Measurements from ENCODE around the gene C11orf98. TPM values are rescaled to one million over a fixed set of nuclear protein-coding genes. Genes with fewer than 3 reads are reported as not detected.
"Not testable (repeated sequence)": the region's sequence is repeated elsewhere in the genome, so short reads cannot be mapped to it uniquely, and the experiment has no call there.

C11orf98 gene
- total RNA-seq, 2 experiments from 2014 or later, result 73.5 to 76.5 TPM

- CTCF ChIA-PET, result interaction anchor here (0.6 to 1.6 kb wide), 3 partner anchors 14 to 162 kb away, joined by 3 to 4 read pairs (median 3); partner anchors contain the start of gene STX5
- Mint-ChIP-seq H3K36me3 (ENCODE audit: low read depth) (peaks cover 50% of the 10 kb centered on the region), H3K9me3 (no peaks in the 10 kb centered on the region), H3K27me3 (ENCODE audit: low read depth) (no peaks in the 10 kb centered on the region), H3K27ac (peak overlapping the region; percentile 98), H3K4me1 (ENCODE audit: low read depth) (peaks cover 58% of the 10 kb centered on the region), H3K4me3 (peak overlapping the region; percentile 99)
- intact Hi-C loops (cut with micrococcal nuclease), result loop anchor here (2.0 to 5.0 kb wide), 3 partner anchors 17 to 188 kb away; partner anchors contain the start of genes HNRNPUL2 and INTS5
- no peak for DNase-seq
These were observed 4.6 kb upstream of the C11orf98 start for GRCh38 chr11:62669420-62670161.

DNA sequence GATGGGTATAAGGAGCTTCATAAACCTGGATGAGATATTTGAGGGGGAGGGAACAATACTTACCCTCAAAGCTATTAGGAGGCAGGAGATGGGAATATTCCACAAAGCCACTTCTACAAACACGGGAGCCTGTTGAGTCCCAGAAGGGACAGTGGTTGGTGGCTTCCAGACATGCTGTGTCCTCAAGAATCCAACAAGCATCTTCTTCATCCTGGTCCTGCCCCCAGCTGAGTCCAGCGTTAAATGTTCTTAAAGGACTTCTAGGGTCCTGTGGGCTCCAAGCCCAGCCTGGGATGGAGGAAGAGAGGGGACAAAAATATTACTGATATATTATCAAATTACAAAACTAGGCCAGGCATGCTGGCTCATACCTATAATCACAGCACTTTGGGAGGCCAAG is 2.5 kb upstream of the C11orf98 start:
- intact Hi-C loops (cut with micrococcal nuclease), result no loop called here
- Mint-ChIP-seq H3K36me3 (ENCODE audit: low read depth) (peaks cover 48% of the 10 kb centered on the region), H3K9me3 (no peaks in the 10 kb centered on the region), H3K27ac (peak overlapping the region; percentile 88), H3K4me3 (peak overlapping the region; percentile 98), H3K27me3 (ENCODE audit: low read depth) (no peaks in the 10 kb centered on the region), H3K4me1 (ENCODE audit: low read depth) (peaks cover 53% of the 10 kb centered on the region)
- no peak for DNase-seq
- CTCF ChIA-PET, result interaction anchor here (0.6 to 1.7 kb wide), 6 partner anchors 13 to 223 kb away, joined by 3 to 5 read pairs (median 4); partner anchors contain the start of genes HNRNPUL2 and MTA2

- Mint-ChIP-seq H3K9me3 (no peaks in the 10 kb centered on the region), H3K4me1 (ENCODE audit: low read depth) (peaks cover 49% of the 10 kb centered on the region), H3K27me3 (ENCODE audit: low read depth) (no peaks in the 10 kb centered on the region), H3K36me3 (ENCODE audit: low read depth) (peaks cover 42% of the 10 kb centered on the region), H3K27ac (peak overlapping the region; percentile 88), H3K4me3 (peak overlapping the region; percentile 98)
- intact Hi-C loops (cut with micrococcal nuclease), result no loop called here
- DNase-seq, result no peak
- CTCF ChIA-PET, result interaction anchor here (0.9 to 2.4 kb wide), 3 partner anchors 12 to 55 kb away, joined by 3 to 8 read pairs (median 4); no protein-coding TSS in a partner anchor
These were observed 1.4 kb upstream of the C11orf98 start for GRCh38 chr11:62666259-62666926.

DNA sequence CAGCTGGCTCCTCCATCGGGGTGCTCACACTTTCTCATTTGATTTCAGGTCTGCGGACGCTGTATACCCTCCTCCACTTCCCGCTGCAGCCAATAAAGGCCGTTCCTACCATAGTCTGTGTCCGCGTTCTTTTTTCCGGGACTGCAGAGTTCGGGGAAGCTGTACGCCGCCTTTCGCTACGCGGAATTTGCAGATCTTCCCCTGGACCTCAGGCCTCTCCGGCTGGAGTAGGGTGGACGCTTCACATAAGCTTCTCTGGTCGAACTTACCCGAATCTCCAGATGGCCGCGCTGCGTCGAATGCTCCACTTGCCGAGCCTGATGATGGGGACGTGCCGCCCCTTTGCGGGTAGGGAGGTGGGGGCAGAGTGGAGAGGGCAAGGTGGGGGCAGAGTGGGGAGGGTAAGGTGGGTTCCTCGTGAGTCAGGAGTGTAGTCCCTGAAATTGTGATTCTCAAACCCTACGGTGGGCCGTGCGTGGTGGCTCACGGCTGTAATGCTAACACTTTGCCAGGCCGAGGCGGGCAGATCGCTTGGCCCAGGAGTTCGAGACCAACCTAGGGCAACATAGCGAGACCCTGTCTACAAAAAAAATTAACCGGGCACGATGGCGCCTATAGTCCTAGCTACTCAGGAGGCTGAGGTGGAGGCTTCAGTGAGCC is 719 bp upstream of the C11orf98 start:
- peak overlapping the region; percentile 88 for H3K27ac Mint-ChIP-seq
- intact Hi-C loops (cut with micrococcal nuclease), result loop anchor here (1.0 to 2.0 kb wide), 7 partner anchors 12 to 176 kb away; partner anchors contain the start of genes EML3, GANAB, INTS5 and TUT1
- no peaks in the 10 kb centered on the region for H3K27me3 Mint-ChIP-seq (ENCODE audit: low read depth)
- peaks cover 45% of the 10 kb centered on the region for H3K4me1 Mint-ChIP-seq (ENCODE audit: low read depth)
- peak overlapping the region; percentile 98 for H3K4me3 Mint-ChIP-seq
- DNase-seq, result peak; percentile 59
- peaks cover 35% of the 10 kb centered on the region for H3K36me3 Mint-ChIP-seq (ENCODE audit: low read depth)
- no peaks in the 10 kb centered on the region for H3K9me3 Mint-ChIP-seq
- CTCF ChIA-PET, result interaction anchor here (0.8 to 2.4 kb wide), 12 partner anchors 8 to 286 kb away, joined by 3 to 10 read pairs (median 6); partner anchors contain the start of gene TUT1

DNA sequence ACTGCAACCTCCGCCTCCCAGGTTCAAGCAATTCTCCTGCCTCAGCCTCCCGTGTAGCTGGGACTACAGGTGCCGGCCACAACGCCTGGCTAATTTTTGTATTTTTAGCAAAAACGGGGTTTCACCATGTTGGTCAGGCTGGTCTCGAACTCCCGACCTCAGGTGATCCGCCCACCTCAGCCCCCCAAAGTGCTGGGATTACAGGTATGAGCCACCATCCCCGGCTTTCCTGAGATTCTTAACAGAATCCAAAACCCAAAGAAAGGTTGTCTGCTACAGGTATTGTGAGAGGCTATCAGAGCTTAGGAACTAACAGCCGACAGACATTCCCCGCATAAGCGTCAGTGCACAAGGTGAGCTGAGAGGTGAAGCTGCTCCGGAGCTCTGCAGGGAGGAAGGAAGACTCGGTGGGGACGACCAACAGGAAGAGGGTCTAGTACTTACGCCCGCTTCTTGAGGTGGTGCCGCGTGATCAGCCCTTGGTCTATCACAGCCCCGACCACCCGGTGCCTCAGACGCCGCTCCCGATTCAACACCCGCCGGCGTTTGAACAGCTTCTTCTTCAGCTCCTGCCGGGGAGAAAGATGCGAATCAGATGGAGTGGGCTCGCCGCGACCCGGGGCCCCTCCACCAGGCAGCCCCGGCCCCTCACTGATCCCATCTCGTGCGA is 470 bp downstream of the C11orf98 start:
- CTCF ChIA-PET, result interaction anchor here (0.6 to 2.4 kb wide), 13 partner anchors 9 to 1721 kb away, joined by 3 to 10 read pairs (median 4); partner anchors contain the start of gene TUT1
- DNase-seq, result peak; percentile 74
- intact Hi-C loops (cut with micrococcal nuclease), result loop anchor here (1.0 to 2.0 kb wide), 7 partner anchors 11 to 177 kb away; partner anchors contain the start of genes EML3, GANAB, INTS5 and TUT1

GRCh38 chr11:62656796-62657429 is 8.1 kb downstream of the C11orf98 start:
- intact Hi-C loops (cut with micrococcal nuclease), result no loop called here
- CTCF ChIA-PET, result interaction anchor here (0.9 to 1.1 kb wide), 4 partner anchors 11 to 130 kb away, joined by 3 to 4 read pairs (median 3); partner anchors contain the start of genes GANAB and TUT1
- Mint-ChIP-seq H3K27ac (no peak overlapping the region), H3K36me3 (ENCODE audit: low read depth) (no peaks in the 10 kb centered on the region), H3K4me3 (no peak overlapping the region), H3K4me1 (ENCODE audit: low read depth) (peaks cover 15% of the 10 kb centered on the region), H3K9me3 (no peaks in the 10 kb centered on the region), H3K27me3 (ENCODE audit: low read depth) (no peaks in the 10 kb centered on the region)
- DNase-seq, result no peak

More for the DNA sequence above, 470 bp downstream of the C11orf98 start:
- Mint-ChIP-seq H3K27ac (peak overlapping the region; percentile 88), H3K36me3 (ENCODE audit: low read depth) (peaks cover 32% of the 10 kb centered on the region), H3K4me1 (ENCODE audit: low read depth) (peaks cover 36% of the 10 kb centered on the region), H3K9me3 (no peaks in the 10 kb centered on the region), H3K4me3 (peak overlapping the region; percentile 98), H3K27me3 (ENCODE audit: low read depth) (no peaks in the 10 kb centered on the region)

- H3K27ac Mint-ChIP-seq, result peak overlapping the region; percentile 50
- H3K9me3 Mint-ChIP-seq, result no peaks in the 10 kb centered on the region
- H3K4me1 Mint-ChIP-seq (ENCODE audit: low read depth), result peaks cover 24% of the 10 kb centered on the region
- intact Hi-C loops (cut with micrococcal nuclease), result no loop called here
- no peaks in the 10 kb centered on the region for H3K27me3 Mint-ChIP-seq (ENCODE audit: low read depth)
- no peak for DNase-seq
- peak overlapping the region; percentile 58 for H3K4me3 Mint-ChIP-seq
- H3K36me3 Mint-ChIP-seq (ENCODE audit: low read depth), result peaks cover 10% of the 10 kb centered on the region
- CTCF ChIA-PET, result interaction anchor here (0.6 to 1.7 kb wide), 3 partner anchors 10 to 177 kb away, joined by 3 to 7 read pairs (median 3); partner anchors contain the start of genes C11orf98, CSKMT and STX5
These were observed 10.7 kb downstream of the C11orf98 start for GRCh38 chr11:62654297-62654696.

GRCh38 chr11:62652161-62653006 is 12.6 kb downstream of the C11orf98 start:
- intact Hi-C loops (cut with micrococcal nuclease), result loop anchor here (1.0 to 2.0 kb wide), 7 partner anchors 13 to 74 kb away; partner anchors contain the start of genes C11orf98, CSKMT, HNRNPUL2 and TUT1
- peak; percentile 37 for DNase-seq
- H3K27ac Mint-ChIP-seq, result peak overlapping the region; percentile 87
- peaks cover 25% of the 10 kb centered on the region for H3K4me1 Mint-ChIP-seq (ENCODE audit: low read depth)
- H3K9me3 Mint-ChIP-seq, result no peaks in the 10 kb centered on the region
- CTCF ChIA-PET, result interaction anchor here (0.6 to 1.0 kb wide), 3 partner anchors 51 to 189 kb away, joined by 3 read pairs; no protein-coding TSS in a partner anchor
- no peaks in the 10 kb centered on the region for H3K27me3 Mint-ChIP-seq (ENCODE audit: low read depth)
- H3K4me3 Mint-ChIP-seq, result peak overlapping the region; percentile 90
- H3K36me3 Mint-ChIP-seq (ENCODE audit: low read depth), result peaks cover 10% of the 10 kb centered on the region

DNA sequence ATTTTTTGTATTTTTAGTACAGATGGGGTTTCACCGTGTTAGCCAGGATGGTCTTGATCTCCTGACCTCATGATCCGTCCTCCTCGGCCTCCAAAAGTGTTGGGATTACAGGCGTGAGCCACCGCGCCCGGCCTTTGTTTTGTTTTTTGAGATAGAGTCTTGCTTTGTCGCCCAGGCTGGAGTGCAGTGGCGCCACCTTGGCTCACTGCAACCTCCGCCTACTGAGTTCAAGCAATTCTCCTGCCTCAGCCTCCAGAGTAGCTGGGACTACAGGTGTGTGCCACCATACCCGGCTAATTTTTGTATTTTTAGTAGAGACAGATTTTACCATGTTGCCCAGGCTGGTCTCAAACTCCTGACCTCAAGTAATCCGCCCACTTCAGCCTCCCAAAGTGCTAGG is 14.7 kb downstream of the C11orf98 start:
- CTCF ChIA-PET, result interaction anchor here (1.3 kb wide), 1 partner anchor 17 kb away, joined by 3 read pairs; no protein-coding TSS in a partner anchor

DNA sequence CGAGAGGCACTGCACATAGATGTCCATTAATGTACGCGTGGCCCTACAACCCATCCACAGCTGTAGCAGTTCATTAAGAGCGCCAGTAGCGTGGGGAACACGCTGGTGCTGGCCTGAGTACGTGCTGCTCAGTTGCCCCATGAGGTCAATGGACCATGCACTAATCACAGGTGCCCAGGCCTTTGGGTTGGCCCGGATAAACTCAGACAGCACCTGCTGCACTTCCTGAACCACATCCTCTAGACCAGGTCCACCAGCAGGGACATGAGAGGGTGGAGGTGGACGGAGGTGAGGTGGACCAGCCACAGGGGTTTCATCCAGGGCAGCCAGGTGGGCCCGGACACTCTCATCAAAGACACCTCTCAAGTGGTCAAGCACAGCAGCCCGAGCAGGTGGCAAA is 15.5 kb downstream of the C11orf98 start:
- H3K4me3 Mint-ChIP-seq, result no peak overlapping the region
- no peak for DNase-seq
- H3K9me3 Mint-ChIP-seq, result no peaks in the 10 kb centered on the region
- intact Hi-C loops (cut with micrococcal nuclease), result no loop called here
- H3K27me3 Mint-ChIP-seq (ENCODE audit: low read depth), result no peaks in the 10 kb centered on the region
- CTCF ChIA-PET, result interaction anchor here (0.7 to 1.3 kb wide), 2 partner anchors 16 to 18 kb away, joined by 3 read pairs; partner anchors contain the start of genes C11orf98 and CSKMT
- H3K4me1 Mint-ChIP-seq (ENCODE audit: low read depth), result peaks cover 40% of the 10 kb centered on the region
- peaks cover 17% of the 10 kb centered on the region for H3K36me3 Mint-ChIP-seq (ENCODE audit: low read depth)
- no peak overlapping the region for H3K27ac Mint-ChIP-seq

More for the DNA sequence above, 14.7 kb downstream of the C11orf98 start:
- H3K4me3 Mint-ChIP-seq; H3K27ac Mint-ChIP-seq; intact Hi-C loops (cut with micrococcal nuclease); DNase-seq; H3K27me3 Mint-ChIP-seq (ENCODE audit: low read depth); H3K9me3 Mint-ChIP-seq: not testable (repeated sequence)
- H3K36me3 Mint-ChIP-seq (ENCODE audit: low read depth), result peaks cover 14% of the 10 kb centered on the region
- peaks cover 35% of the 10 kb centered on the region for H3K4me1 Mint-ChIP-seq (ENCODE audit: low read depth)

Measured in activated naive CD4-positive, alpha-beta T cell treated with anti-CD3 and anti-CD28 coated beads for 36 hours (primary cell).